ENCODE data around the gene AICDA.

DNA sequence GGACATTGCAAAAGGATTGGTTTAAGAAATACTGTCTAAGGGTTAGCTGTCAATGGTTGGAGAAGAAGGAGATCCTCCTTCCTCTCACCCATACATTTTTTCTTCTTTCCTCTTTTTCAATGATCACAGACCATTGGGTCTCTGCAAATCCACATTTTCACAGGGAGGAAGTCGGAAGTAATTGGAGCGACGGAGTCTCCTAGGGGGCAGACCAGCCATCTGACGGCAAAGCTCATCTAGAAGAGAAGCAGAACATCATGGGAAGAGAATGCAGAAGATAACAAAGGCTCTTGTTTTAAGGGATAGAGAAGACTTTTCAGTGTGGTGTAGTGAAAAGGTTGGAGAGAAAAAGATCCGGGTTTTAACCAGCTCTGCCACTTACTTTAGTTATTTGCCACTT, 35.3 kb upstream of the AICDA start:
- TF ChIP-seq TAF1 (IDR thresholded peaks at IDR 0.05; ENCODE audit: low read depth, low read length) (no peak), POLR2A (IDR thresholded peaks at IDR 0.05; ENCODE audit: low read depth, low read length) (no peak), POLR2AphosphoS5 (IDR thresholded peaks at IDR 0.05; ENCODE audit: low read depth, low read length) (no peak)
